Eye (tissue), 1 donor: ENCODE results near the gene ARID1B.

Experiments used
- DNase-seq: peaks from one replicate; pipeline ENCODE4 v3.0.0-alpha.2; 2015

Gene ARID1B

DNA sequence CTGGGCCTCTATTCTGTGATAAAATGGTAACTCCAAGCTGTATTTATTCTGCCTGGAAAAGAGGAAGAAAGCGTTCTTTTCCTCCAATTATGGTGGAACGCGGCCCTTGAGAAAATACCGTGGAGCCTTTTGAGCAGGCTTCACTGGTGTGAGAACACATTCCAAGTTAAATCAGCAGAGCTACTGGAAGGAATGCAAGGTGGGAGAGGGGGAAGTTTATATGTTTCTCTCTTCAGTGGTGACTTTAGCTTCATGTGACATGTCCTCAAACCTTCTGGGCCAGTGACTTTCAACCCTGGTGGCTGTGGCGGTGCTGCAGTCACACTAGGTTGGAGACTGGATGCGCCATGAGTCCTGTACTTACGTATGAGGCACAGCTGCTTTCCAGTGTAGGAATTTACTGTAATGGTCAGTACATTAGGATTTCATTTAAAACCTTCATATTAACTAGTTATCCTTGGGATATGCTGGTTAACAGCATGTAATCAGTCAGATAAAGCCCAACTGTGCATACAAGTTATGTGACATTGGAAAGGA, 221.7 kb downstream of the ARID1B start:
- no peak for DNase-seq

DNA sequence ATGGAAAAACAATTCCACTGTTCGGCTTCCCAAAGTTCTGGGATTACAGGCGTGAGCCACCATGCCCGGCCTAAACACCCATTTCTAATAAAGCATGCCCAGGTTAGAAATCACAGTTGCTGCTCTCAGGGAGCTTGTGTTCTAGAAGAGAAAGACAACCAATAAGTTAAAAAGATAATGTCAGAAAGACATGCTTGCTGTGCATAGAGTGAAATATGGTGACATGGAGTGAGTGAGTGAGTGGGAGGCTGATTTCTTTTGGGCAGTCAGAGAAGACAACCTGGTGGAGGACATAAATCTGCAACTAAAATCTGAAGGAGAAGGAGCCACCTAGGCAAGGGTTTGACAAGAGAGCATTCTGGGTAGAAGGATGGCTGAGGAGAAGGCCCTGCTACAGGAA, 222.6 kb downstream of the ARID1B start:
- no peak for DNase-seq

DNA sequence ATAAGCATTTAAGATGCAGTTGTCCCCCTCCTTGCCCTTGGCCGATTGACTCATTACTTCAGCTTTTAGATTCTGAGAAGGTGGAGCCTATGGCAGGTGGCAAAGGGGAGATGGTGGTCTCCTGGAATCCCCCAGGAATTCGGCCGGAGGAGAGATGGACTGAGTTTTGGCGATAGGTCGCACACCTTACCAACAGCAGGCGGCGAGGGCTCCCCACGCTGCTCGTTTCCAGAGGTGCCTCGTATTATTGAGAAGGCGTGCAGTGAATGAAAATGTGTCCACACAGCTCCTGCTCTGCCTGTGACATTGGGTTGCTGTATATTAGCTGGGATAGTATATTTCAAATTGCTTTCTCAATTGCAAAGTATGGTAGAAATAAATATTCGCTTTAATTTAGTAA, 224.5 kb downstream of the ARID1B start:
- DNase-seq = no peak

DNA sequence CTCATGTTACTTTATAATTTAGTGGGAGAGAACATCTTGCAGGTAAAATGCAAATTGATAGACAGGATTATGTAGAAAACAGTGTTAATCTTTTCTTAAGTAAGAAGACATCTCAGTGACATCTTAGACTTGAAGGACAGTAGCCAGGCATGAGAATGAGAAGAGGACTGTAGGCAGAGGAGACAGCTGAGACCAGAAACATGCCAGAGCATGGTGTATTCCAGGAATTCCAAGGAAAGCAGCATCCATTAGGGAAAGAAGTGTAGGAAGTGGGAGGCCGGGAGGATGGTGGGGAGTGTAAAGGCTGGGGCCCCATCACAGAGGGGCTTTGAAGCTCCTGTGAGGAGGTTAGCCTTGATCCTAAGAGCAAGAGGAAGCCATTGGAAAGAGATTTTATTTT, 225.6 kb downstream of the ARID1B start:
- DNase-seq = no peak

DNA sequence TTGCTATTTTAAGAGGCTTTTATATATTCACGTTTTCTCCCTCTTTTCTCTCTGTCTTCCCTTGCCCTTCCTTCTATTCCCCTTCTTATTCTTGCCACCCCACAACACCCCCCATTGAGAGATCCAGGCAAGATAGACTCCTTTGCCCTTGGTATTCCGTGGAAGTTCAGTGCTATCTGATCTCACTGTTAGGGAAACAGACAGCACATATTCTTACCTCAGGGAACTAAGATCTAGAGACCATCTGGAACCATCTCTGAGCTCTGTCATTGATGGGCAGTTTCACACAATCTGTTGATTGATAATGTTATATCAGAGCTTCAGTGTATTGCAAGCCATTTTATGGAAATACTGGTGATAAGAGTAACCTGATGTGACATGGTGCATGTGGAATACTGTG, 228.8 kb downstream of the ARID1B start:
- DNase-seq = no peak

DNA sequence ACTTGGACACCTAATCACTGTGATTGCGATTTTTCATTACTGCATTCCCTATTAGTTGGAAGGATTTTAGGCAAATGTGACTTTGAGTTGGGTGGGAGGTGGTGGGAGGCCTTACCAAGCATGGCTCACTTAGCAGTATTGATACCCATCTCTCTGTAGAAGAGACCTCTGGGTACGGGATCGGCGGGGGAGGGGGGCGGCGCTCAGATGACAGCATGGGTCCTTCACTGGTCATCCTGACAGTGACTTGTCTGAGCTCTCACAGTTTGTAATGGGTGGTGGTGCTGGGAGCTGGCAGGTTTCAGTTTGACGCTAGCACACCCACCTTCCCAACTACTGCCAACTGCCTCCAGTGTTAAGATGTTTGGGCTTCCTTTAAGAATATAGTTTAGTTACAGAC, 231.4 kb downstream of the ARID1B start:
- DNase-seq = no peak

DNA sequence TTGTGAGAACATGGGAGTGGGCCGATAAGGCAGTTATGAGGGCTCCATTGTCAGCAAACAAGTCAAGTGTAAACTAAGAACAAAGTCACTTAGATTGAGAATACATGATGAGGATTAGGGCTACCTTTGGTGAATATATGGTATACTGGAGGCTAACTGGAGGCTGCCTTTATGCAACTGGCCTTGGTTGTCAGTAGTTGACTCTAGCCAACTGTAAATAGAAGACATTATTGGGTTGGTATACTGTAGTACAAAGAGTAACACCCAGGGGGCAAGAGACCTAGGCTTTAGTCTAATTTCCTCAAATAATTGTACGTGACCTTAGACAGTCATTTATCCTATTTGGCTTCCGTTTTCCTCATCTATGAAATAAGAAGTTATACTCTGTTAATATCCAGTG, 235.2 kb downstream of the ARID1B start:
- DNase-seq = no peak

DNA sequence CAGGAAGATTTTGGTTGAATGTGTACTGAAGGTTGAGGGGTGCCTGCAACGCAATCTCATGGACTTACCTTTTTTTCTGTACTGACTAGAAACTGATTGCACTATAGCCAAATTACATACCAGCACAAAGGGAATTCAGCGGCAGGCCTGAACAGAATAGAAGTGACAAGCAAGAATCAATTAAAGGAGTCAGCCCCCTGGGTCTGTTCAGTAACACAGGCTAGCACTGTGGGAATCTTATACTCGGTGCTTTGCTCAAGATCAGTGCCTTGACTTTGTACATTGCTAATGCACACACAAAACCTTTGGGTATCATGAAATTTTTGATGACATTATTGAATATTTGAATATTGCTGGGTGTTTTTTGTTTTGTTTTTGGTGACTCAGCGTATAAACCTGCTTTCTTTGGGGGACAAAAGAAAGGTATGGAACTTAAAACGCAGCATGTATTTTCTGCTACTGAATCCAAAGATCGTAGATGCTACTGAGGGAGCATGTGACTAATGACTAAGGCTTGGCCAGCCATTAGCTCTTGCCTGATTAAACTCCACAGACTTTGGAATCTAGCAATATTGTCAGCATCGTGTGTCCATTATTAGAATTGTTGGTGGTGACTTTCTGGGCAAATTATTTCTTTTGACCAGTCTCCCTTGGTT, 236.6 kb downstream of the ARID1B start:
- DNase-seq = peak; percentile 81

DNA sequence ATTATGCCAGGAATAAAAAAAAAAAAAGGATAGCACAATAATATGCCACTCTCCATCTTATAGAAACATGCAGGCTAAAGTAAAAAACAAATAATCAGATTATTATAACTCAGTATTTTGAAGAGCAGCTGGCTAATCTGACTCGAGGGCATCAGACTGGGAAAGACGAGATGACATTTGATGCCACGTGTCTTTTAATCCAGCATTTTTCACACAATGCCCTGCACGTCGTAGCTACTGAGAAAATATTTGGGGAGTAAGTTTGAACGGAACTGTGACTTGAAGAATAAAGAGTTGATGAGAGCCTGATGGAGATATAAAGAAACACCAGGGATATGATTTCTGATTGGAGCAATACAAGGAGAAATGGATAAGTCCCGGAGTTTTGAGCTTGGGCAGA, 237.7 kb downstream of the ARID1B start:
- no peak for DNase-seq

DNA sequence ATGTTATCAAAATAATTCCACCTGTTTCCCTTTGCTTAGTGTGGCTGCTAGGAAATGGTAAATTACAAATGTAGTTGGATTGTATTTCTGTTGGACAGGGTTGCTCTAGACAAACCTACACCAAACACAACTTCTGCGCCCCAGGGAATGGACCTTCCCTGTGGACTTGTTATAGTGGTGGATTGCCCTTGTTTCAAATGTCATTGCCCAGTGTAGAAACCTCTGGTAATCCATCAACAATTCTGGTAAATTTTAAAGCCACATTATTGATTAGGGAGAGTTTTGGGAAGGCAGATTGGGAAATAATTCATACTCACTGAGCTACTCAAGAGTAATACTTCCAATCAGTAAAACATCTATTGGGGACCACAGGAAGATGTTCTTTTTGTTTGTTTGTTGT, 239.8 kb downstream of the ARID1B start:
- DNase-seq = no peak

DNA sequence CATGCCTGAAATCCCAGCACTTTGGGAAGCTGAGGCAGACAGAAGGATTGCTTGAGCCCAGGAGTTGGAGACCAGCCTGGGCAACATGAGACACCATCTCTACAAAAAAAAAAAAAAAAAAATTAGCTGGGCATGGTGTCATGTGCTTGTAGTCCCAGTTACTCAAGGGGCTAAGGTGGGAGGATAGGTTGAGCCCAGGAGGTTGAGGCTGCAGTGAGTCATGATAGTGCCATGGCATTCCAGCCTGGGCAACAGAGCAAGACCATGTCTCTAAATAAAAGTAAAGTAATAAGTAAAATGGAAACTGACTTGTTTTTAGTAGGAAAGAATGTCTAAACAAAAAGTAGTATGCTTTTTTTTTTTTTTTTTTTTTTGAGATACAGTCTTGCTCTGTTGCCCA, 240.7 kb downstream of the ARID1B start:
- no peak for DNase-seq

DNA sequence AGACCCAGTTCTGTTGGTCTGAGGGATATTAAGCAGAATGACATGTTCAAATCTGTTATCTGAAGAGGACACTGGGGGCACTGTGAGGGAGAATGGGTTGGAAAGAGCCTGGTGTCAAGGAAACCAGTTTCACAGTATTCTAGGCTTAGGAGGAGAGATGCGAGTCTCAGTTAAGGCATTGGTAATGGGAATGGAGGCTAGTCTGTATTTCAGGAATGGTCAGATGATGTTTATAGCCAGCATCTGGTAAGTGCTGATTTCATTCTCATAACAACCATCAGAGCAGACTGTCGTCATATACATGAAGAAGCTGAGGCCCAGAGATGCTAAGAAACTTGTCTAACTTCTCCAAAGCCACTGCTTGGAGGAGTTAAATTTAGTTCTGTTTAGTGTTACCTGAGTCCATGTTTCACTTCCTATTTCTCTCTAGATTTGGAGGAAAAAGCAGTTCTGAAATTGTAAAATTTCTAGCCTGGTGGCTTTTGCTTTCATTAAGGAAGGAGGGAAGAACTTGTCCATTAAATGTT, 242.0 kb downstream of the ARID1B start:
- DNase-seq = peak; percentile 59

DNA sequence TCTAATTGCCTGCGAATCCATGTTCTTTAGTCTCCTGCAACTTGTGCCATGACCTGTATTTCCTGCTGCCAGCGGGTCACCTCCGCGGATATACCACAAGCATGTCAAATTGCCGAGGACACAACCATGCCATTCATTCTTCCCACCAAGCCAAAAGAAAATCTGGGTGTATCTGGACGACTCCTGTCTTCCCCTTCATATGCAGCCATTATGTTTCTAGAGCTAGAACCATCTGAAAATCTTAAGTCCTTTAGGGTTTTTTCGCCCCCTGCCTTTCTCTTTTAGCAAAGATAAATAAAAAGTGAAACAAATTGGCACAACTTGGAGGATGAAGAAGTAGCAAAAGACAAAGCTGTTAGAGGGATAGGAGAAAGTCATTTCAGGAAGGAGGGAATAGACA, 242.6 kb downstream of the ARID1B start:
- DNase-seq = no peak

DNA sequence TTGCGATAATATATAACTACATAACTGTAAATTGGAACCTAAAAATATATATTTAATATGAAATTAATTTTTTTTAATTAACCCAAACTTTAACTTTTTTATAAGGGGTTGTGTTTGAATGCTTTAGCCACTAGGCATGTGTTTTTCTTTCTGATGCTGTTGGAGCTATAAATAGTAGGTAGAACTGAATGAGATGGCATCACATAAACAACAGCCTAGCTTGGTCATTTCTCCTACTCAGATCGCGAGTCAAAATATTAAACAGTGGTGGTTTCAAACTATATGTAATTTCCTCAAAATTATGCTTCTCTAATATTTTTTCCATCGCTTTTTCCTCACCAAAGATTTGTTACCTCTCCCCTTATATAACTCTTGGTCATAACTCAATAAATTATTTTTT, 243.2 kb downstream of the ARID1B start:
- DNase-seq = no peak

DNA sequence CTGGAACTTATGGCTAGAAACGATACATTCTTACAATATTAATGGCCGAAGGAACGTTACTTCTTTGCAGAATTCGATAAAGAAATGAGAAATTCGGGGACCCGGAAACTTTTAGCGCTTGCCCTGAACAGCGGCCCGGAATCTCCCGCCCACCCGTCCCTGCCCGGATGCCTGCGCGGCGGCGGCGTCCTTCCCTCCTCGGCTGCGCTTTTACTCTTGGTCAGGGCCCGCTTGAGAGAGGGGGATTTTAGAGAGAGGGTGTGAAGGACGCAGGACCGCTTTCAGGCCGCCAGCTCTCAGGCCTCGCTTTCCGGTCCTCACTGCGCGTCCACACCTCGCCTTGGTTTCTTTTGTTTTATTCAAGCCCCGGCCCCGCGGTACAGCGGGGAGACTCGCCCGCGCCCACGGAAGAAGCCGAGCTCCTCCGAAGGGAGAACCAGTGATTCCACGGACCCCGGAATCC, 243.7 kb downstream of the ARID1B start:
- peak; percentile 91 for DNase-seq

DNA sequence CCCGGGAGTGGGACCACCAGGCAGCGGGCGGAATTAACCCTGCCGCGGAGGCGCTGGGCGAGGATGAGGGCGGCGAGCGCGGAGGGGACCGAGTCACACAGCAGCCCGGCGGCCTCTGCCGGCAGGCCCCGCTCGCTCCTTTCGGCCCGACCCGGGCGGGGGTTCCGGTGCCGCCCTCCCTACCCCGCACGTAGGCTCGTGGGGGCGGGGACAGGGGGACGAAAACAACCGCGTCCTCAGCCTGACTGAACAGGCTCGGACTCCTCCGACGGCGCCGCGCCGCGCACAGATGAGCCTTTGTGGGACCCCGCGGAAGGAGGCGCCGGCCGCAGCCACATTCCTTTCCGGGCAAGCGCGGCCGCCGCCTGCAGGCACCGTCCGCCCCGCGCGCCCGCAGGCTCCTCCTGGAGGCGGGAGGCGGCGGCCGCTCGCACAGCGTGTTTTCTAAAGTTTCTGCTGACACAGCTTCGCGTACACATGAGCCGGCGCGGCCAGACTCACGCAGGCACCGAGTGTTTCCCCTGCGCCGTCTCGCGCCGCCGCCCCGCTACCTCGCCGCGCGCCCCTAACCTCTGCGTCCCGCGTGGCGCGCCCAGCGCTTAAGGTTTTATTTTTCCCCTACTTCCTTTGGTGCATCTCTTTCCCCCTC, 244.3 kb downstream of the ARID1B start:
- DNase-seq = peak; percentile 96

DNA sequence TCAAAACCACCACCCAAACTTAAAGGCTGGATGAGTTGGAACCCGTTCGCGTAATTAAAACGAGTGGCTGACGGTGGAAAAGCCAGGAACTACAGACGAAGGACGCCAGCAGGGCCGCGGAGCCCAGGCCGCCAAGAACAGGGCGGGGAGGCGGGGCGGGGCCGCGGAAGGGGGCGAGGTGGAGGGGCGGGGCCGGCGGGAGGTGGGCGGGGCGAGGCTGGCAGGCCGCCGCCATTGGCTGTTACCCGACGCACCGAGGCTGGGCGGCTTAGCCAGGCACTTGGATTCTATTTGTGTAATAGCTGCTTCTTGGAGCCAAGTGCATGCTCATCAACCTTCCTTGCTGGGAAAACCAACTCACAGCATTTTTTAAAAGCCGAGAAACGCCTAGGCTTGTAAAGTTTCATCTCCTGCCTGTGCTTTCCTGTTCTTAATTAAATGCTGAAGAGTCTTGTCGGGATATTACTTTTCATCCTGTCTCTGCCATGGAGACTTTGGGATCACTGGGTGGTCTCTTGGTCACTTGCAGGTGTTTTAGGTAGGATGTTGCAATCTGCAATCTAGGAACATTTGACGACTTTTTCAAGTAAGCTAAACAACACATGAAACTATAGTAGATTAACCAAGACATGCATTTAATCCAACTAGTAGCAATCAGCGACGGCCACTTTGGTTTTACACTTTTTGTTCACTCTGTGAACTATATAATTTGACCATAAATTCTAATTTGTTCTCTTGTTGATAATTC, 245.0 kb downstream of the ARID1B start:
- DNase-seq = peak; percentile 96

DNA sequence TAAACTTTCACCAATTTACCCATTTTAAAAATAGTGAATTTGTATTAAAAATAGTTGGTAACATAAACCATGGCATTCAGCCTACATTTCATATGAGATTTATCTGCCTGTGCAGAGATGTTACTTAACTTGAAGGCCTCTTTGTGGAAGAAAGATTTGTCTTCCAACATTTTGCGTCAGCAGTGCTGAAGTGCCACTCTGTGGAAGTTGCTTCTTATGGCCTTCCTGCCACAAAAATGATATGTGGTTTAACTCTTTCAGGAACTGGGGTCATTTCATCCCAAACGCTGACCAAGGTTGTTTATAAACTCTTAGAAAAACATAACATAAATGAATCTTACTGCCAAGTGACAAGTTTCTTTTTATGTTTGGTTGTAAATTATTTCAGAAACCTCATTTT, 246.8 kb downstream of the ARID1B start:
- DNase-seq = no peak

DNA sequence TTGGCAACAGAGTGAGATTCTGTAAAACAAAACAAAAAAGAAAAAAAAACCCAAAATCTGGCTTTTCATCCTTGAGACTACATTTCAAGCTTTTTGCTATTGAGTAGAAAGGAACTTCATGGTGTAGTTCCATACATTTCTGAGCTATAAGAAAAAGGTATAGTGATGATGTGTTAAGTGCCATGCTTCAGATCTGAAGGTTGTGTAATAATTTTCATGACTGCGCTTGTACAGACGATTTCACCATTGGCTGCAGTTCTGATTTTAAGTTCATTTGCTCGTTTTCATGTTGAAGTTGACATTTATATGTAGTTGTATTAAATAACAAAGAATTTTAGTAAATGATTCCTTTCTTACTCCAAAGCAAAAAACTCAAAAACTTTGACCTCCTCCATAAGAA, 247.6 kb downstream of the ARID1B start:
- no peak for DNase-seq

DNA sequence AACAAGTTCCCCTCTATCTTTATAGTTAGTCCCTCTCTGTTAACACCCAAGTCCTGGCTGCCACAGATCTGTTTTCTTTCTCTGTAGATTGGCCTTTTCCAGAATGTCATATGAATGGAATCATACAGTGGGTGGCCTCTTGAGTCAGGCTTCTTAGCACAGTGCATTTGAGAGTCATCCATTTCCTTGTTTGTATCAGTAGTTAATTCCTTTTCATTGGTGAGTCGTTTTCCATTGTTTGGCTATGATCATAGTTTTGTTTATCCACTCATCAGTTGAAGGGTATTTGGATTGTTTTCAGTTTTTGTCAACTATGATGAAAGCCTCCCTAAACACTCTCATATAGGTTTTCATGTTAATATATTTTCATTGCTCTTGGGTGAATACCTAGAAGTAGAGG, 248.3 kb downstream of the ARID1B start:
- DNase-seq = no peak

DNA sequence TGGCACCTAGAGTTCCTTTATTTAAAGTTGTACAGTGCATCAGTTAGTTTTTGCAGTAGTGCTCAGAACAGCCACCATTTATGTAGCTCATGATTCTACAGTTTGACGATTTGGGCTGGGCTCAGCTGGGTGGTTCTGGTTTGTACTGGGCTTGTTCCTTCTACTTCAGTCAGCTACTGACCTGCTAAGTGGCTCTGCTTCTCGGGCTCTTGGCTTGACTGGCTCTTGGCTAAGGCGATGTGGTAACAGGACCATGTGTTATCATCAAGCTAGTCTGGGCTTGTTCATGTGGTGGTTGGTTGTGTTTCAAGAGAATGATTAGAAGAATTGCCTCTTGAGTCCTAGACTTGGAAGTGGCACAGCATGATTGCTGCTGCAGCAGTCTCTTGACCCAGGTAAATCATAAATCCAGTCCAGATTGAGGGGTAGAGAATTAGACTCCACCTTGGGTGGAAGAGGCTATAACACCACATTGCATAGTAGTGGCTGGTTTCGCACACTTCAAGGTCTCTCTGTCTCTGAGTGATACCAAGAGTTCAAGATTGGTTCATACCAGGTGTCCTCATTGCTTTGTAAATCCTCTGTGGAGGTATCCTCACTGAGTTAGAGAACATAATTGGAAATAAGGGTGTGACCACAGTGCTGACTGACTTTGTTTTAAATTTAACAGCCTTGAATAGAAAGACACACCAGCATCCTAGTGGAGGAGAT, 253.0 kb downstream of the ARID1B start:
- no peak for DNase-seq

DNA sequence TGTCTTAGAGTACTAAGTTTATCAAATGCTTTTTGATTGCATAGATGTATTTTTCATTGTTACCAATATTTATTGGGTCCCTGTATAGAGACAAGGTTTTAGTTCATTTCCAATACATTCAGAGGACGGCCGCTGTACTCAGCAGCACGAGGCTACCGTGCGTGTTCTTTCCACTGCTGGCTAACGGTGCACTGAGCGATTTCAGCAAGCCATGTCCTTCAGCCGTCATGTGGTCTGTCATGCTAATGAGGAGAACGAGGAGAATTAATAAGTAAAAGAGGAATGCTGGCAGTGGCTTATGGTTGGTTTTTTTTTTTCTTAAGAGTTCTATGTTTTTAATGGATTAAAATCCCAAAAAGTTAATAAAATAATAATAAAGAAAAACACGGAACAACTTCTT, 253.6 kb downstream of the ARID1B start:
- DNase-seq = no peak

DNA sequence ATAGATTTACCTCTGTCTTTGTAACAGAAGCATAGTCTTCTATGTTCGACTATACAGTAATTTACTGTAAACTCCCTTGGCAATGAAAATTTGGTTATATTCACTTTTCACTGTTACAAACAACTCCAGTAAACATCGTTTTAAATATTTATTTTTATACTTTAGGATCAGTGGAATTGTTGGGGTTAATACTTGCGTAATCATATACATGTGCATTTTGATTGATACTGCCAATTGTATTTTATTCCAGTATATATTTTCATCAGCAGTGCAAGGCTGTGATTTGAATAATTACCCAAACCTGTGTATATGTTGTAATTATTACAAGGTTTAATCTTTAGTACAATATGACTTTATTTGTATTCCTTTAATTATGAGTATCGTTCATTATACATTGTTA, 255.7 kb downstream of the ARID1B start:
- DNase-seq = no peak
